ENCODE data around the gene RASA3. TPM values are rescaled to one million over a fixed set of nuclear protein-coding genes. Genes with fewer than 3 reads are reported as not detected.

RASA3 gene
- total RNA-seq, 1 experiment from 2014 or later = 0.56 TPM

GRCh38 chr13:114167426-114167825 is 35.0 kb upstream of the RASA3 start:
- no peak overlapping the region for H3K27ac ChIP-seq (ENCODE audit: low read length)
- H3K27me3 ChIP-seq (ENCODE audit: low read length) = no peaks in the 10 kb centered on the region
- DNase-seq = no peak

GRCh38 chr13:114166381-114167131 is 34.1 kb upstream of the RASA3 start:
- DNase-seq = no peak
- Histone ChIP-seq H3K27me3 (ENCODE audit: low read length) (no peaks in the 10 kb centered on the region), H2AFZ (ENCODE audit: low read length) (no peak overlapping the region), H3K36me3 (ENCODE audit: insufficient read depth, low read length) (no peaks in the 10 kb centered on the region), H3K9me3 (ENCODE audit: low read length) (no peaks in the 10 kb centered on the region), H3K4me3 (ENCODE audit: low read length) (no peak overlapping the region), H3K27ac (ENCODE audit: low read length) (no peak overlapping the region), H3K79me2 (ENCODE audit: low read length) (no peaks in the 10 kb centered on the region), H3K9ac (ENCODE audit: low read length) (no peak overlapping the region), H3K9me2 (replicated peaks; ENCODE audit: insufficient read depth, low read length) (no peaks in the 10 kb centered on the region), H3K4me2 (ENCODE audit: low read depth, low read length, poor library complexity, severe bottlenecking) (no peak overlapping the region), H3K4me1 (ENCODE audit: low read length) (no peaks in the 10 kb centered on the region), H4K20me1 (ENCODE audit: insufficient read depth, low read depth, low read length) (no peaks in the 10 kb centered on the region)

More at GRCh38 chr13:114167426-114167825, 35.0 kb upstream of the RASA3 start:
- no peaks in the 10 kb centered on the region for H4K20me1 ChIP-seq (ENCODE audit: insufficient read depth, low read depth, low read length)
- no peak overlapping the region for H3K4me2 ChIP-seq (ENCODE audit: low read depth, low read length, poor library complexity, severe bottlenecking)
- H3K9ac ChIP-seq (ENCODE audit: low read length) = no peak overlapping the region
- H3K79me2 ChIP-seq (ENCODE audit: low read length) = no peaks in the 10 kb centered on the region
- H3K36me3 ChIP-seq (ENCODE audit: insufficient read depth, low read length) = no peaks in the 10 kb centered on the region
- no peaks in the 10 kb centered on the region for H3K9me2 ChIP-seq (replicated peaks; ENCODE audit: insufficient read depth, low read length)
- H3K4me3 ChIP-seq (ENCODE audit: low read length) = no peak overlapping the region
- H2AFZ ChIP-seq (ENCODE audit: low read length) = no peak overlapping the region
- no peaks in the 10 kb centered on the region for H3K4me1 ChIP-seq (ENCODE audit: low read length)
- no peaks in the 10 kb centered on the region for H3K9me3 ChIP-seq (ENCODE audit: low read length)

- Histone ChIP-seq H4K20me1 (ENCODE audit: insufficient read depth, low read depth, low read length) (no peaks in the 10 kb centered on the region), H3K27ac (ENCODE audit: low read length) (no peak overlapping the region), H3K27me3 (ENCODE audit: low read length) (no peaks in the 10 kb centered on the region), H3K79me2 (ENCODE audit: low read length) (no peaks in the 10 kb centered on the region), H3K4me3 (ENCODE audit: low read length) (no peak overlapping the region), H3K4me2 (ENCODE audit: low read depth, low read length, poor library complexity, severe bottlenecking) (no peak overlapping the region), H3K9me2 (replicated peaks; ENCODE audit: insufficient read depth, low read length) (no peaks in the 10 kb centered on the region), H3K9me3 (ENCODE audit: low read length) (no peaks in the 10 kb centered on the region), H2AFZ (ENCODE audit: low read length) (no peak overlapping the region), H3K9ac (ENCODE audit: low read length) (no peak overlapping the region), H3K4me1 (ENCODE audit: low read length) (no peaks in the 10 kb centered on the region), H3K36me3 (ENCODE audit: insufficient read depth, low read length) (no peaks in the 10 kb centered on the region)
- DNase-seq = no peak
Measured at GRCh38 chr13:114164681-114165429, 32.4 kb upstream of the RASA3 start.

- no peak overlapping the region for H3K27ac ChIP-seq (ENCODE audit: low read length)
- no peak overlapping the region for H2AFZ ChIP-seq (ENCODE audit: low read length)
- no peak for DNase-seq
- H3K9me3 ChIP-seq (ENCODE audit: low read length) = no peaks in the 10 kb centered on the region
- no peaks in the 10 kb centered on the region for H3K36me3 ChIP-seq (ENCODE audit: insufficient read depth, low read length)
- H3K27me3 ChIP-seq (ENCODE audit: low read length) = no peaks in the 10 kb centered on the region
- H3K9me2 ChIP-seq (replicated peaks; ENCODE audit: insufficient read depth, low read length) = no peaks in the 10 kb centered on the region
- H3K4me1 ChIP-seq (ENCODE audit: low read length) = no peaks in the 10 kb centered on the region
- H3K9ac ChIP-seq (ENCODE audit: low read length) = no peak overlapping the region
- no peak overlapping the region for H3K4me3 ChIP-seq (ENCODE audit: low read length)
- no peak overlapping the region for H3K4me2 ChIP-seq (ENCODE audit: low read depth, low read length, poor library complexity, severe bottlenecking)
- no peaks in the 10 kb centered on the region for H4K20me1 ChIP-seq (ENCODE audit: insufficient read depth, low read depth, low read length)
- H3K79me2 ChIP-seq (ENCODE audit: low read length) = no peaks in the 10 kb centered on the region
Measured at GRCh38 chr13:114164053-114164452, 31.6 kb upstream of the RASA3 start.

GRCh38 chr13:114162533-114162922 is 30.1 kb upstream of the RASA3 start:
- Histone ChIP-seq H3K4me3 (ENCODE audit: low read length) (no peak overlapping the region), H3K27ac (ENCODE audit: low read length) (no peak overlapping the region), H3K79me2 (ENCODE audit: low read length) (no peaks in the 10 kb centered on the region), H3K4me2 (ENCODE audit: low read depth, low read length, poor library complexity, severe bottlenecking) (no peak overlapping the region), H3K4me1 (ENCODE audit: low read length) (no peaks in the 10 kb centered on the region), H2AFZ (ENCODE audit: low read length) (no peak overlapping the region), H3K9me2 (replicated peaks; ENCODE audit: insufficient read depth, low read length) (no peaks in the 10 kb centered on the region), H3K27me3 (ENCODE audit: low read length) (no peaks in the 10 kb centered on the region), H3K9ac (ENCODE audit: low read length) (no peak overlapping the region), H3K9me3 (ENCODE audit: low read length) (no peaks in the 10 kb centered on the region), H4K20me1 (ENCODE audit: insufficient read depth, low read depth, low read length) (no peaks in the 10 kb centered on the region), H3K36me3 (ENCODE audit: insufficient read depth, low read length) (no peaks in the 10 kb centered on the region)
- DNase-seq = no peak

GRCh38 chr13:114161644-114162532 is 29.5 kb upstream of the RASA3 start:
- Histone ChIP-seq H3K9ac (ENCODE audit: low read length) (no peak overlapping the region), H2AFZ (ENCODE audit: low read length) (no peak overlapping the region)

GRCh38 chr13:114161028-114161556 is 28.7 kb upstream of the RASA3 start:
- no peak overlapping the region for H3K9ac ChIP-seq (ENCODE audit: low read length)
- H3K9me3 ChIP-seq (ENCODE audit: low read length) = no peaks in the 10 kb centered on the region
- no peaks in the 10 kb centered on the region for H3K79me2 ChIP-seq (ENCODE audit: low read length)
- H3K4me3 ChIP-seq (ENCODE audit: low read length) = no peak overlapping the region
- H3K4me1 ChIP-seq (ENCODE audit: low read length) = no peaks in the 10 kb centered on the region
- H3K9me2 ChIP-seq (replicated peaks; ENCODE audit: insufficient read depth, low read length) = no peaks in the 10 kb centered on the region
- H2AFZ ChIP-seq (ENCODE audit: low read length) = no peak overlapping the region
- H3K27me3 ChIP-seq (ENCODE audit: low read length) = no peaks in the 10 kb centered on the region
- no peak overlapping the region for H3K4me2 ChIP-seq (ENCODE audit: low read depth, low read length, poor library complexity, severe bottlenecking)
- DNase-seq = no peak
- H3K36me3 ChIP-seq (ENCODE audit: insufficient read depth, low read length) = no peaks in the 10 kb centered on the region
- no peak overlapping the region for H3K27ac ChIP-seq (ENCODE audit: low read length)
- H4K20me1 ChIP-seq (ENCODE audit: insufficient read depth, low read depth, low read length) = no peaks in the 10 kb centered on the region

More at GRCh38 chr13:114161644-114162532, 29.5 kb upstream of the RASA3 start:
- Histone ChIP-seq H3K4me2 (ENCODE audit: low read depth, low read length, poor library complexity, severe bottlenecking) (no peak overlapping the region), H3K4me1 (ENCODE audit: low read length) (no peaks in the 10 kb centered on the region), H4K20me1 (ENCODE audit: insufficient read depth, low read depth, low read length) (no peaks in the 10 kb centered on the region), H3K9me2 (replicated peaks; ENCODE audit: insufficient read depth, low read length) (no peaks in the 10 kb centered on the region), H3K9me3 (ENCODE audit: low read length) (no peaks in the 10 kb centered on the region), H3K27ac (ENCODE audit: low read length) (no peak overlapping the region), H3K4me3 (ENCODE audit: low read length) (no peak overlapping the region), H3K27me3 (ENCODE audit: low read length) (no peaks in the 10 kb centered on the region), H3K79me2 (ENCODE audit: low read length) (no peaks in the 10 kb centered on the region), H3K36me3 (ENCODE audit: insufficient read depth, low read length) (no peaks in the 10 kb centered on the region)
- DNase-seq = no peak
